ENCODE data around the gene SMIM29. TPM values are rescaled to one million over a fixed set of nuclear protein-coding genes. Genes with fewer than 3 reads are reported as not detected.

SMIM29 gene
- total RNA-seq, 1 donor from 2014 or later = 13.9 TPM

DNA sequence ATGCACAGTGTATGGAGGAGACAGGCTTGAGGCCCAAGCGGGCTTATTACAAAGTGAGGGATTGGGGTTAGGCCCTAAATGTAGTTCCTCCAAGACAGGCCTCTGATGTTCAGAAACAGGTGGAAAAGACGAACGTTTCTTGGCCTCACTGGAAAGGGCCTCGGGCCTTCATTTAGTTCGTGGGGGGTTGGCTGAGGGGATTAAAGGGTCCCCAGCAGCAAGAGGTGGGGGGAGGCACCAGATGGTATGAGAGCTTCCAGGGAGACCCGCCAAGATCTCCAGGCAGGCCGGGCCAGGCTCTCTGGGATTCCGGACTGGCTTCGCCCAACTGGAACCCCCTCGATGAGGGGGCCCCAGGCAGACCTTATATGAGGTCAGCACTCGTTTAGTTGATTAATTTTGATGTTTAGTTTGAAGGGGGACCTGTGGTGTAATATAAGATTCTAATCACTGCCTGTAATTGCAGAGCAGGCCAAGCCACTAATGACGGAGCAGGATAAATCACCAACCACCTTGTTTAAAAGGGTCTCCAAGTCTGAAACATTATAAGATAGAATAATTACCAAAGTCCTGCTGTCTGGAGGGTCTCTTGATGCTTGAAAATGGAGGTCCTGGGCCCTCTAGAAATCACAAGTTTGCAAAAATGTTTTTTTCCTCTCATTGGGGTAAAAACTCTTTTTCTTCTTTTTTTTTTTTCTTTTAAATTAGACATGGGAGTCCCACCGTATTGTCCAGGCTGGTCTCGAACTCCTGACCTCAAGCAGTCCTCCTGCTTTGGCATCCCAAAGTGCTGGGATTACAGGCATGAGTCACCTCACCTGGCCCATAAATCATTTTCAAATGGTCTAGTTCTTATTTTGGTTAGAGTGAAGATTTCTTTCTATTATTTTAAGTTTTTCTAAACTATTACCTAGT is 10.0 kb downstream of the SMIM29 start:
- peak overlapping the region; percentile 97 for H3K4me2 ChIP-seq (ENCODE audit: low read length)
- peaks cover 6% of the 10 kb centered on the region for H3K36me3 Mint-ChIP-seq (ENCODE audit: low read depth, unreplicated experiment)
- H3K4me3 Mint-ChIP-seq (ENCODE audit: unreplicated experiment) = peak overlapping the region; percentile 84
- no peaks in the 10 kb centered on the region for H3K27me3 ChIP-seq (ENCODE audit: insufficient read depth, low read length)
- peak overlapping the region; percentile 85 for H3K9ac ChIP-seq (ENCODE audit: low read length)
- peaks cover 50% of the 10 kb centered on the region for H3K79me2 ChIP-seq (ENCODE audit: insufficient read depth, low read length)
- H3K9me3 ChIP-seq (ENCODE audit: insufficient read depth, low read depth, low read length) = no peaks in the 10 kb centered on the region
- peaks cover 56% of the 10 kb centered on the region for H3K4me1 ChIP-seq (ENCODE audit: insufficient read depth, low read length)
- peaks cover 35% of the 10 kb centered on the region for H4K20me1 ChIP-seq (ENCODE audit: insufficient read depth, low read length)
- no peak overlapping the region for H2AFZ ChIP-seq (ENCODE audit: low read depth, low read length)
- FAIRE-seq = no peak
- H3K36me3 ChIP-seq (ENCODE audit: insufficient read depth, low read length) = peaks cover 19% of the 10 kb centered on the region
- H3K4me3 ChIP-seq (ENCODE audit: insufficient read depth, low read depth, low read length) = peak overlapping the region; percentile 74
- H3K27ac Mint-ChIP-seq (ENCODE audit: unreplicated experiment) = peak overlapping the region; percentile 43
- DNase-seq (ENCODE audit: low read depth) = no peak
- peaks cover 20% of the 10 kb centered on the region for H3K4me1 Mint-ChIP-seq (ENCODE audit: low read depth, unreplicated experiment)
- TF ChIP-seq EZH2 (IDR thresholded peaks at IDR 0.05; ENCODE audit: insufficient read depth, low read length) = no peak
- TF ChIP-seq, protein P1, sequence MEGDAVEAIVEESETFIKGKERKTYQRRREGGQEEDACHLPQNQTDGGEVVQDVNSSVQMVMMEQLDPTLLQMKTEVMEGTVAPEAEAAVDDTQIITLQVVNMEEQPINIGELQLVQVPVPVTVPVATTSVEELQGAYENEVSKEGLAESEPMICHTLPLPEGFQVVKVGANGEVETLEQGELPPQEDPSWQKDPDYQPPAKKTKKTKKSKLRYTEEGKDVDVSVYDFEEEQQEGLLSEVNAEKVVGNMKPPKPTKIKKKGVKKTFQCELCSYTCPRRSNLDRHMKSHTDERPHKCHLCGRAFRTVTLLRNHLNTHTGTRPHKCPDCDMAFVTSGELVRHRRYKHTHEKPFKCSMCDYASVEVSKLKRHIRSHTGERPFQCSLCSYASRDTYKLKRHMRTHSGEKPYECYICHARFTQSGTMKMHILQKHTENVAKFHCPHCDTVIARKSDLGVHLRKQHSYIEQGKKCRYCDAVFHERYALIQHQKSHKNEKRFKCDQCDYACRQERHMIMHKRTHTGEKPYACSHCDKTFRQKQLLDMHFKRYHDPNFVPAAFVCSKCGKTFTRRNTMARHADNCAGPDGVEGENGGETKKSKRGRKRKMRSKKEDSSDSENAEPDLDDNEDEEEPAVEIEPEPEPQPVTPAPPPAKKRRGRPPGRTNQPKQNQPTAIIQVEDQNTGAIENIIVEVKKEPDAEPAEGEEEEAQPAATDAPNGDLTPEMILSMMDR (IDR thresholded peaks at IDR 0.05; ENCODE audit: insufficient read depth, low read depth, low read length) = no peak
- no peaks in the 10 kb centered on the region for H3K27me3 Mint-ChIP-seq (ENCODE audit: low read depth, unreplicated experiment)
- H3K27ac ChIP-seq (ENCODE audit: low read depth, low read length) = peak overlapping the region; percentile 74
- H3K9me3 Mint-ChIP-seq (ENCODE audit: unreplicated experiment) = no peaks in the 10 kb centered on the region

DNA sequence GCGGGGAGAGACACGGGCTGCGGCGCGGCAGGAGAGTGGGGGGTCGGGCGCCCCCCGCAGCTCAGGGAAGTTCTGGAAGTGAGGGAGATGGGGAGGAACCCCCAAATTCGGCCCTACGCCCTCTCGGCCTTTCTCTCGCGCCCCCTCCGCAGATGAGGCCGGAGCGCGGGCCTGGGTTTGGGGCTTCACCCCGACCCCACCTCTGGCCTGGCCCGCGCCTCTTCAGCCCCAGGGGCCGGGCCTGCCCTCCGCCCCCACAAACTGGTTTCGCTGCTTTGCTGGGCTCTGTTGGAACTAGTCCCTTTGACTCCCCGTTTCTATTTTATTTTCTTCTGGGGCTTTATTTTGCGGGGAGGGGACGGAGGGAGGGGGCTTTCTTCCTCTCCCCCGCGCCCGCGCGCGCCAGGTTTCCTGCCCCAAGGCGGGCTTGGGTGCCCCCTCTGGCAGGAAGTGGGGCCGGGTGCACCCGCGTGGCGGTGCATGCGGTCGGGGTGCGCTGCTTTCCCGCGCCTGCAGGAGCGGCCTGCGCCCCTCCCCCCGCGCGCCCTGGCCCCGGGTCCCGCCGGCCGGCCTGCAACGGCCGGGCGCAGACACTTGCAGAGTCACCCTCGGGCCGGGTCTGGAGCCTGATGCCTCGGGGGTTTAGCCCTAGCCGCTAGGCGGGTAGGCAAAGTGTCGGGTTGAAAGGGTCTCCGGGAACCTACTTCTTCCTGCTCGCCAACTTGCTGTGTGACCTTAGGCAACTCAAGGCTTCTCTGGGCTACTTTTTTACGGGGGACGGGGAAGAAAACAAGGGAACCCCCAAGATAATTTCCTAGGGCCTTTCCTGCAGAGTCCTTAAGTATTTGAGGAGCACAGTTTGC is 10.9 kb downstream of the SMIM29 start:
- Histone ChIP-seq H3K27ac (ENCODE audit: low read depth, low read length) (peak overlapping the region; percentile 74), H3K79me2 (ENCODE audit: insufficient read depth, low read length) (peaks cover 50% of the 10 kb centered on the region), H3K4me3 (ENCODE audit: insufficient read depth, low read depth, low read length) (peak overlapping the region; percentile 74), H3K27me3 (ENCODE audit: insufficient read depth, low read length) (no peaks in the 10 kb centered on the region), H3K9ac (ENCODE audit: low read length) (peak overlapping the region; percentile 85), H4K20me1 (ENCODE audit: insufficient read depth, low read length) (peaks cover 35% of the 10 kb centered on the region), H3K9me3 (ENCODE audit: insufficient read depth, low read depth, low read length) (no peaks in the 10 kb centered on the region), H2AFZ (ENCODE audit: low read depth, low read length) (peak overlapping the region; percentile 9), H3K36me3 (ENCODE audit: insufficient read depth, low read length) (peaks cover 15% of the 10 kb centered on the region), H3K4me2 (ENCODE audit: low read length) (peak overlapping the region; percentile 97), H3K4me1 (ENCODE audit: insufficient read depth, low read length) (peaks cover 47% of the 10 kb centered on the region)
- Mint-ChIP-seq H3K36me3 (ENCODE audit: low read depth, unreplicated experiment) (peaks cover 6% of the 10 kb centered on the region), H3K27ac (ENCODE audit: unreplicated experiment) (peak overlapping the region; percentile 43), H3K9me3 (ENCODE audit: unreplicated experiment) (no peaks in the 10 kb centered on the region), H3K4me3 (ENCODE audit: unreplicated experiment) (peak overlapping the region; percentile 84), H3K4me1 (ENCODE audit: low read depth, unreplicated experiment) (peaks cover 11% of the 10 kb centered on the region), H3K27me3 (ENCODE audit: low read depth, unreplicated experiment) (no peaks in the 10 kb centered on the region)
- FAIRE-seq (no peak), DNase-seq (ENCODE audit: low read depth) (no peak)
- no peak for TF ChIP-seq EZH2 (IDR thresholded peaks at IDR 0.05; ENCODE audit: insufficient read depth, low read length)
- TF ChIP-seq, protein P1 (IDR thresholded peaks at IDR 0.05; ENCODE audit: insufficient read depth, low read depth, low read length) = no peak
